WTC11 (cell line): ENCODE measurements around the gene EDC4.

Experiments used
- CTCF ChIP-seq: fragments of 200-600 bp; IDR thresholded peaks from 2 replicates; pipeline ENCODE4 v1.8.0; 2022; ENCODE audit warnings: antibody characterized with exemption
- FOXK1 ChIP-seq: sonication (generic); formaldehyde crosslinking; IDR thresholded peaks from 2 replicates; pipeline ENCODE4 v1.8.0; 2022; ENCODE audit warnings: mild to moderate bottlenecking, moderate library complexity, missing genetic modification reagents
- TF ChIP-seq, protein P1 (sequence below): sonication (generic); formaldehyde crosslinking; IDR thresholded peaks from 2 replicates; pipeline ENCODE4 v1.8.1; 2022; ENCODE audit warnings: missing genetic modification reagents, borderline replicate concordance
- TF ChIP-seq, protein P2 (sequence below): sonication (generic); formaldehyde crosslinking; IDR thresholded peaks from 2 replicates; pipeline ENCODE4 v1.8.1; 2023; ENCODE audit warnings: mild to moderate bottlenecking, missing genetic modification reagents, moderate library complexity

DNA sequence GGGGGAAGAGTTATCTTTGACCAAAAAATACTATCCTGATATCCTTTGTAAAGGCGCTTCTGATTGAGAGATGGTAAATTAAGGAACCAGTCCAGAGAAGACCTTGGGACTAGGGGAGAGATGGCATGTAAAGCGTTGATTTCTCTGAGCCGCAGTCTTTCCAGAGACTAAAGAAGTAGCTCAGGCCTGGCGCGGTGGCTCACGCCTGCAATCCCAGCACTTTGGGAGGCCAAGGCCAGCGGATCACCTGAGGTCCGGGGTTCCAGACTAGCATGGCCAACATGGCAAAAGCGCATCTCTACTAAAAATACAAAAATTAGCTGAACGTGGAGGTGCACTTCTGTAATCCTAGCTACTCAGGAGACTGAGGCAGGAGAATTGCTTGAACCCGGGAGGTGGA is 24.7 kb upstream of the EDC4 start:
- TF ChIP-seq, protein P1, sequence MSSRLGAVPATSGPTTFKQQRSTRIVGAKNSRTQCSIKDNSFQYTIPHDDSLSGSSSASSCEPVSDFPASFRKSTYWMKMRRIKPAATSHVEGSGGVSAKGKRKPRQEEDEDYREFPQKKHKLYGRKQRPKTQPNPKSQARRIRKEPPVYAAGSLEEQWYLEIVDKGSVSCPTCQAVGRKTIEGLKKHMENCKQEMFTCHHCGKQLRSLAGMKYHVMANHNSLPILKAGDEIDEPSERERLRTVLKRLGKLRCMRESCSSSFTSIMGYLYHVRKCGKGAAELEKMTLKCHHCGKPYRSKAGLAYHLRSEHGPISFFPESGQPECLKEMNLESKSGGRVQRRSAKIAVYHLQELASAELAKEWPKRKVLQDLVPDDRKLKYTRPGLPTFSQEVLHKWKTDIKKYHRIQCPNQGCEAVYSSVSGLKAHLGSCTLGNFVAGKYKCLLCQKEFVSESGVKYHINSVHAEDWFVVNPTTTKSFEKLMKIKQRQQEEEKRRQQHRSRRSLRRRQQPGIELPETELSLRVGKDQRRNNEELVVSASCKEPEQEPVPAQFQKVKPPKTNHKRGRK (CRISPR knock-in tag) = no peak
- TF ChIP-seq, protein P2, sequence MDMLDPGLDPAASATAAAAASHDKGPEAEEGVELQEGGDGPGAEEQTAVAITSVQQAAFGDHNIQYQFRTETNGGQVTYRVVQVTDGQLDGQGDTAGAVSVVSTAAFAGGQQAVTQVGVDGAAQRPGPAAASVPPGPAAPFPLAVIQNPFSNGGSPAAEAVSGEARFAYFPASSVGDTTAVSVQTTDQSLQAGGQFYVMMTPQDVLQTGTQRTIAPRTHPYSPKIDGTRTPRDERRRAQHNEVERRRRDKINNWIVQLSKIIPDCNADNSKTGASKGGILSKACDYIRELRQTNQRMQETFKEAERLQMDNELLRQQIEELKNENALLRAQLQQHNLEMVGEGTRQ (CRISPR knock-in tag) = no peak
- TF ChIP-seq CTCF = no peak
- TF ChIP-seq FOXK1 (CRISPR knock-in tag) = no peak
